Esophagus muscularis mucosa (tissue), 4 donors: ENCODE measurements around the gene TYMS.

ENCODE experiments used
- CTCF ChIP-seq, 3 experiments: fragments of 200-600 bp in 2 of 3; fragments of 450-650 bp in 1 of 3; sonication (generic) in 2 of 3; IDR thresholded peaks; one replicate each; pipeline ENCODE4 v1.5.1; 2017 to 2019; ENCODE audit warnings: antibody characterized with exemption in 3 of 3, mild to moderate bottlenecking in 2 of 3, moderate library complexity in 1 of 3
- EP300 ChIP-seq: sonication (generic); formaldehyde crosslinking; IDR thresholded peaks from one replicate; pipeline ENCODE4 v1.6.1; 2017; ENCODE audit warnings: antibody characterized with exemption
- POLR2A ChIP-seq: fragments of 450-650 bp; IDR thresholded peaks from one replicate; pipeline ENCODE4 v1.6.1; 2017; ENCODE audit warnings: antibody characterized with exemption, moderate library complexity, mild to moderate bottlenecking, low read depth
- POLR2AphosphoS5 ChIP-seq, 2 donors: sonication (generic); formaldehyde crosslinking; IDR thresholded peaks; one replicate each; pipeline ENCODE4 v1.6.1; 2017; ENCODE audit warnings: antibody characterized with exemption in 2 of 2

DNA sequence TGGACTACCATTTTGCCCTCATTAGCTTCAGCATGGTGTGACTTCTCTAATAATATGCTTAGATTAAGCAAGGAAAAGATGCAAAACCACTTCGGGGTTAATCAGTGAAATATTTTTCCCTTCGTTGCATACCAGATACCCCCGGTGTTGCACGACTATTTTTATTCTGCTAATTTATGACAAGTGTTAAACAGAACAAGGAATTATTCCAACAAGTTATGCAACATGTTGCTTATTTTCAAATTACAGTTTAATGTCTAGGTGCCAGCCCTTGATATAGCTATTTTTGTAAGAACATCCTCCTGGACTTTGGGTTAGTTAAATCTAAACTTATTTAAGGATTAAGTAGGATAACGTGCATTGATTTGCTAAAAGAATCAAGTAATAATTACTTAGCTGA lies 16.3 kb downstream of the TYMS start:
- TF ChIP-seq CTCF (IDR thresholded peaks at IDR 0.05), result no peak
- no peak for TF ChIP-seq POLR2A
- no peak for TF ChIP-seq EP300
- TF ChIP-seq POLR2AphosphoS5 (IDR thresholded peaks at IDR 0.05), result no peak
